Stimulated activated CD8-positive, alpha-beta memory T cell treated with anti-CD3 and anti-CD28 coated beads, Interleukin-2, amount 100 ng/mL, for 1 hour (primary cell): ENCODE results near the gene C11orf21.

Source experiments
- DNase-seq, 2 donors: peaks; one replicate each; pipeline ENCODE4 v3.0.0-alpha.2; 2020; ENCODE audit warnings: low read depth in 2 of 2

The C11orf21 gene

GRCh38 chr11:2308713-2309112, 7.0 kb upstream of the C11orf21 start:
- DNase-seq: no peak

- no peak for DNase-seq
Measured at GRCh38 chr11:2307501-2308331, 6.0 kb upstream of the C11orf21 start.

DNA sequence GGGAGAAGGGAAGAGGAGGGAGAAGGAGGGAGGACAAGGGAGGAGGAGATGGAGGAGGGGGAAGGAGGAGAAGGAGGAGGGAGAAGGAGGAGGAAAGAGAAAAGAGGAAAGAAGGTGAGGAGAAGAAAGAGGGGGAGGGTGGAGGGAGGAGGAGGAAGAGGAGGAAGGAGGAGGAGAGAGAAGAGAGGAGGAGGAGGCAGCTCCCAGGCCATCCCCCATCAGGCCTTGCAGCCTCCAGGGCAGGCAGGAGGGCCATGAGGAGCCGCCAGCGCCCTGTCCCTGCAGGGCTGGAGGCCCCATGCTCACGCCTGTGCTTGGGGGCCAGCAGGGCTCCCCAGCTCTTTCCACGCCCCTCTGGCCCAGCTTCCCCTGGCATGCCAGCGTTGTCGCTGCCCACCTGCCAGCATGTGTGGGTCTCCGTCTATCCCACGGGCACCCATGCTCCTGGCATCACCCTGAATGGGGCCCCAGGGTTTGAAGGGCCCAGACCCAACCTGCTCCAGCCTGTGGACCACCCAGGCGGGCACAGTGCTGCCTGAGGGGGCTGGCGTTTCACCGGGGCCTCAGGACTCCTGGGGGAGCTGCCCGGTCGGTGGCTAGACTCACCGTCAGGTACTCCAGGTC, 5.3 kb upstream of the C11orf21 start:
- no peak for DNase-seq

- no peak for DNase-seq
Measured at GRCh38 chr11:2306452-2306823, 4.7 kb upstream of the C11orf21 start.

DNA sequence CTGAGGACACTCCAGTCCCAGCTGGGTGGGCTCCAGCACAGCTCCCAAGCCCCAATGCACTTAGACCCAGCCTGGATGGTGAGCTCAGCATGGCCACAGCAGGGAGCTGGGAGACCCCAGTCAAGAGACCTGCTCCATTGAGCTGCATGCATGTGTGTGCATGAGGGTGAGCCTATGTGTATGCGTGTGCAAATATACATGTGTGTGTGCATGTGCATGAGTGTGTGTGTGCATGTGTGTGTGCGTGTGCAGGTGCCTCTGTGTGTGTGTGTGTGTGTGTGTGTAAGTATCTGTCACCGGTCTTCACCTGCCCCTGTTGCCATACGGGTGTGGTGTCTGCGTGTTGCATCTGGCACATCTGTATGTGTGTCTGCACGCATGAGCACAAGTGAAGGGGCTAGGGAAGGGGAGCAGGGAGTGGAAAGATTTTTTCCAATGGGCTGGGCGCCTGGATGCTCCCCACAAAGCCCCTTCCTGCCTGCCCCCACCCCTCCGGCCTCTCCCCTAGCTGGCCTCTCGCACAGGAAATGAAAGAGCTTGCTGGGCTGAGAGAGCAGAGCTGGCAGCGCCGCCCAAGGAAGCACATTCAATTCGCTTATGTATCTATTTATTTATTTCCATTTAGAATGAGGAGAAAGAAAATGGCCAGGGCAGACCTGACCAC, 4.2 kb upstream of the C11orf21 start:
- DNase-seq: no peak

GRCh38 chr11:2305140-2305778, 3.5 kb upstream of the C11orf21 start:
- peak; percentile 61 to 75 for DNase-seq

GRCh38 chr11:2304506-2305139, 2.9 kb upstream of the C11orf21 start:
- DNase-seq: no peak

GRCh38 chr11:2303627-2304505, 2.1 kb upstream of the C11orf21 start:
- DNase-seq: no peak

DNA sequence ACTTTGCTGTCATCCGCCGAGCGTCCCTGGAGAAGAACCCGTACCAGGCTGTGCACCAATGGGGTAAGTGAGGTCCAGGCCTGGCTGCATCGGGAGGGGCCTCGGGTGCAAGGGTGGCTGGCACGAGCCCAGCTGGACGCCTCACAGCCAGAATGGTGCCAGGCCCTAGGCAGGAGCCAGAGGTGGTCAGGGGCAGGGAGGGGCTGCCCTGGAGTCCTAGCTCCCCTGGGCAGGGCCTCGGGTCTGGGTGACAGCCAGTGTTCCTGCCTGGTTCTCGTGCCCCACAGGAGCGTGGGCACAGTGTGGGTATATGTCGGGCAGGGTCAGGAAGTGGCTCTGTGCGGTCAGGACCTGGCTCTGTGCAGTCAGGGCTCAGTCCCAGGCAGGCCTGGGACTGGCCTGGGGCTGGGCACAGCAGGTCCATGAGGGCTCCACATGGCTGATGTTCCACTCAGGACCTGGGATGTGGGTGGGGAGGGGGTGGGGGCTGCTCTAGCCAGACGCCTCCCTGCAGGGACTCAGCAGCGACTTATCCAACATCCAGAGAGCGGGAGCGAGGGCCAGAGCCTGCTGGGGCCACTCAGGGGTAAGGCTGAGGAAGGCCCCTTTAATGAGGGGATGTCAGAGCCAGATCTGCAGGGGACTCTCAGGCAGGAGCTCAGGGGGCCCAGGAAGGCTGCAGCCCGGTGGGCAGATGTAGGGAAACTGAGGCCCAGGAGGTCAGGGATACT, 1.3 kb upstream of the C11orf21 start:
- no peak for DNase-seq

- no peak for DNase-seq
Measured at GRCh38 chr11:2302306-2302895, 683 bp upstream of the C11orf21 start.

GRCh38 chr11:2300936-2301630, 635 bp downstream of the C11orf21 start:
- DNase-seq: no peak

- no peak for DNase-seq
Measured at GRCh38 chr11:2300290-2300935, 1.3 kb downstream of the C11orf21 start.

DNA sequence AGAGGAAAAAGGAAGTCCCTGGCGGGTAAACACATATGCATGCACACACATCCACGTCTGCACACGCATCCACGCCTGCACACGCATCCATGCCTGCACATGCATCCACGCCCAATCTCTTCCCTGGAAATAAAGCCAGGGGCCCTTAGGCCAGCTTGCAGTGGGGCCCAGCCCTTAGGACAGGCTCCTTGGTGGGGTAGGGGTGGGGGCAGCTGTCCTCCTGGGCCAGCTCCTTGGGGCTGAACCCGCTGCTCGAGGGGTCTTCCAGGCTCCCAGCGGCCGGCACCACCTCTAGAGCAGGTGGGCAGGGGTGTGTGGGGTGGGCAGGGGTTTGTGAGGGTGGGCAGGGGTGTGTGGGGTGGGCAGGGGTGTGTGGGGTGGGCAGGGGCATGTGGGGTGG, 1.9 kb downstream of the C11orf21 start:
- no peak for DNase-seq

DNA sequence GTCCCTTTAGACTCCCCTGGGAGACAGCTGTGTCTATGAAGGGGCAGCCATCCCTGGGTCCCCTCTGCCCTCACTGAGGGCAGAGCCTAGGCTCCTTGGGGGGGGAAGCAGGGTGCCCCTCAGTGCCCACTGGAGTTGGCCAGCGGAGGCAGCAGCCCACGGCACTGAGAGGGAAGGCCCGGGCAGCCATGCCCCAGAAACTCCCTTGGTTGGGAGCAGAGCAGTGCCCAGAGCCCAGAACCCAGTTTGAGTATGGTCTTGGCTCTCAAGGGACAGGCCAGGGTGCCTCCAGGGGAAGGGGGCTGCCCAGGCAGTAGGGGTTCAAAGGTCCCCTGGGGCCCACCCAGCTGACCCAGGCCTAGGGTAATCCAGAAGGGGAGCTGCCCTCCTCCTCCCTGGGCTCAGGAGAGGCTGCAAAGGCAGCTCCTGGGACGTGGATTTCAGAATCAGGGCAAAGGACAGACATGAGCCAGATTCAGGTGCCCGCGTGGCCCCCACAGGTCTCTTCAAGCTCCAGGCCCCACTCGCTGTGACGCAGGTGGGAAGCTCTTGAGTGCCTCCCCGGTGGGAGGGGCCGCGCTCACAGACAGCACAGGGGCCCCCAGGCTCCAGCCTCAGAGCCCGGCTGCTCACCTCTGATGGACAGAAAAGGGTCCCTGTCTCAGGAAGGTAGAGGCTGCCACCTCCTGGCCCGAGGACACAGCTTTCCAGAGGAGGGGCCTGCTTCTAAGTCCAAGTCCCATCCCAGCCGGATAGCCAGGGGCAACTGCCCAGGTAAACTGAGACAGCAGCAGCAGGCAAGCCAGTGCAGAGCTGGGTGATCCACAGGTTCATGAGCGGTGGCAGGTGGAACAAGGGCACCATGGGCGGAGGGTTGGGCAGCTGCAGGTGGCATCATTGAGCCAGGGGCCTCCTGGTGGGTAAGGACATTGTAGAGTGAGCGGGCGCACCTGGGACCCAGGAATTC, 2.6 kb downstream of the C11orf21 start:
- DNase-seq: no peak

- DNase-seq: no peak
Measured at GRCh38 chr11:2298131-2298794, 3.5 kb downstream of the C11orf21 start.

DNA sequence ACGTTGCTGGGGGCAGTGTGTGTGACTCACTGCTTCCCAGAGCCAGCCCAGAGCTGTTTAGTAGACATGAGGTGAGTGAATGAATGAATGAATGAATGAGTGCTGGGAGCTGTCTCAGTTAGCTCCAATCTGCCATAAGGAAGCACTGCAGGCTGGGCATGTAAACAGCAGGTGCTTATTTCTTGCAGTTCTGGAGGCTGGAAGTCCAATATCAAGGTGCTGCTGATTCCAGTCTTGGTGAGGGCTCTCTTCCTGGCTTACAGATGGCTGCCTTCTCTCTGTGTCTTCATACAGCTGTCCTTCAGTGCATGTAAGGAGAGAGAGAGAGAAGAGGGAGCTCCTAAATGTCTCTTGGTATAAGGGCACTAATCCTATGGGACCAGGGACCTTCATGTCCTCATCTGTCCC, 4.1 kb downstream of the C11orf21 start:
- DNase-seq: no peak
